ENCODE results near the gene ANKRD24.

The ANKRD24 gene

DNA sequence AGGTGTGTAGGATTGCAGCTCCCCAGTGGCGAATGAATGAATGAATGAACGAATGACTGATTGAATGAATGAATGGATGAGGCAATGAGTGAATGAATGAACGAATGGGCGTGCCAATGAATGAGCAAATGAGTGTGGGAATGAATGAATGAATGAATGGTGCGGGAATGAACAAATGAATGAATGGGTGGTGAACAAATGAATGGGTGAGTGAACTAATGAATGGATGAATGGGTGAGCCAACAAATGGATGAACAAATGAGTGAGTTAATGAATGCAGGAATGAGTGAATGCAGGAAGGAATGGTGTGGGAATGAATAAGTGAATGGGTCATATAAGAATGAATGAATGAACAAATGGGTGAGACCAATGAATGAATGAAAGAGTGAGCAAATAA, 14.7 kb downstream of the ANKRD24 start:
- peaks cover 20% of the 10 kb centered on the region for H3K27me3 ChIP-seq (replicated peaks; ENCODE audit: control insufficient read depth, insufficient read depth, low read length, poor library complexity, severe bottlenecking)
- no peak overlapping the region for H3K4me3 ChIP-seq (ENCODE audit: insufficient read depth, low read depth, low read length, poor library complexity, severe bottlenecking)
- H3K36me3 ChIP-seq (ENCODE audit: control insufficient read depth, insufficient read depth, low read length): no peaks in the 10 kb centered on the region
- no peak overlapping the region for H3K27ac ChIP-seq (ENCODE audit: insufficient read depth, low read length, poor library complexity, severe bottlenecking)
- no peaks in the 10 kb centered on the region for H3K9me3 ChIP-seq (ENCODE audit: control insufficient read depth, low read length)
- no peak for DNase-seq
- H3K4me1 ChIP-seq (ENCODE audit: control insufficient read depth, insufficient read depth, low read length, poor library complexity, severe bottlenecking): no peaks in the 10 kb centered on the region

DNA sequence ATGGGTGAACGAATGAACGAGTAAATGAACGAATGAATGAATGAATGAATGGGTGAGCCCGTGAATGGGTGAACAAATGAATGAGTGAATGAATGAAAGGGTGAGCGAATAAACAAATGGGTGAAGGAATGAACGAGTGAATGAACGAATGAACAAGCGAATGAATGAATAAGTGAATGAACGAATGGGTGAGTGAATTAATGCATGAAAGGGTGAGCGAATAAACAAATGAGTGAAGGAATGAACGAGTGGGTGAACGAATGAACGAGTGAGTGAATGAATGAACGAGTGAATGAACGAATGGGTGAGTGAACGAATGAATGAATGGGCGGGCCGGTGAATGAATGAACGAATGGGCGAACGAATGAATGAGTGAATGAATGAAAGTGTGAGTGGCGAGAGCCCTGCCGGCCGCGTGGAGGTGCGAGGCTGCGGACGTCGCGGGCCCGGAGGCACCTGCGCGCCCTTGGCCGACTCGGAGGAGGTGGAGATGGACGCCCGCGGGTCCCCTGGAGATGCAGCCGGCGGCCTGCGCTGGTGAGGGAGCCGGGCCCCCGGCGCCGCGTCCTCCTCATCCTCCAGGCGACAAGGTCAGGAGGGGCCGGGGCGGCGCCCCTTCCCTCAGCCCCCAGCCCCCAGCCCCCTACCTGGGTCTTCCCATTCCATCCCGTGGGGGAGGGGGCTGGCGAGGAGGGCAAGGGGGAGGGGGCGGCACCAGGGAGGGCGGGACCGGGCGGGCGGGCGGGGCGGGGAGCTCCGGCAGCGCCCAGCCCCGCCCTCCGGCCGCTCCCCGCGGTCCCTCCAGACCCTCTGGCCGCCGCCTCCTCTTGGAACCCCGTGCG, 15.4 kb downstream of the ANKRD24 start:
- Histone ChIP-seq H3K36me3 (ENCODE audit: control insufficient read depth, insufficient read depth, low read length) (no peaks in the 10 kb centered on the region), H3K4me3 (ENCODE audit: insufficient read depth, low read depth, low read length, poor library complexity, severe bottlenecking) (no peak overlapping the region), H3K27ac (ENCODE audit: insufficient read depth, low read length, poor library complexity, severe bottlenecking) (no peak overlapping the region), H3K4me1 (ENCODE audit: control insufficient read depth, insufficient read depth, low read length, poor library complexity, severe bottlenecking) (no peaks in the 10 kb centered on the region), H3K9me3 (ENCODE audit: control insufficient read depth, low read length) (no peaks in the 10 kb centered on the region), H3K27me3 (replicated peaks; ENCODE audit: control insufficient read depth, insufficient read depth, low read length, poor library complexity, severe bottlenecking) (peaks cover 20% of the 10 kb centered on the region)
- DNase-seq: no peak

DNA sequence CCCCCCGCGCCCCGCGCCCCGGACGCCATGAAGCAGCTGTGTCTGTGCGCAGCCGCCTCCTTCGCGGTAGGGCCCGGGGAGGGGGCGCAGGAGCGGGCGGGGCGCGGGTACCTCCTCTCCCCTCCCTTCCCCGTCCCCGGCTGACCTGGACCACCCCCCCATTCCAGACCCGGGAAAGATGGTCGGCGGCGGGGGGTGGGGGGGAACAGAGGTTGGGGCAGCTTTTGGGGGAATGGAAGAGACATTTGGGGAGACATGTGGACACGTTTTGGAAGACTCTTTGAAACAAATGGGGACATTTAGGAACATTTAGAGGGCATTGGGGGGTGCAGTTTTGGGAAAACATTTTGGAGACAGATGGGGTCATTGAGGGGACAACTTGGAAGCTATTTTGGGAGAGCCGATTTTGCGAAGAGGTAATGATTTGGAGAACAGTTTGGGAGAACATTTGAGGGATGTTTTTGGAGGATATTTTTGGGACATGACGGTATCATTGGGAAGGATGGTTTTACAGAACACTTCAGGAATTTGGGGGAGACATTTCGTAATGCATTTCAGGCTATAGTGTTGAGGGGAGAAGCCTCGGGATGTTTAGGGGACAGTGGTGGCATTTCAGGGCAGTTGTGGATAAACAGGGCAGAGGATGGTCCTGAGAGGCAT, 16.1 kb downstream of the ANKRD24 start:
- H3K27ac ChIP-seq (ENCODE audit: insufficient read depth, low read length, poor library complexity, severe bottlenecking): no peak overlapping the region
- no peaks in the 10 kb centered on the region for H3K4me1 ChIP-seq (ENCODE audit: control insufficient read depth, insufficient read depth, low read length, poor library complexity, severe bottlenecking)
- H3K4me3 ChIP-seq (ENCODE audit: insufficient read depth, low read depth, low read length, poor library complexity, severe bottlenecking): no peak overlapping the region
- H3K9me3 ChIP-seq (ENCODE audit: control insufficient read depth, low read length): no peaks in the 10 kb centered on the region
- DNase-seq: no peak
- no peaks in the 10 kb centered on the region for H3K36me3 ChIP-seq (ENCODE audit: control insufficient read depth, insufficient read depth, low read length)
- peaks cover 20% of the 10 kb centered on the region for H3K27me3 ChIP-seq (replicated peaks; ENCODE audit: control insufficient read depth, insufficient read depth, low read length, poor library complexity, severe bottlenecking)

DNA sequence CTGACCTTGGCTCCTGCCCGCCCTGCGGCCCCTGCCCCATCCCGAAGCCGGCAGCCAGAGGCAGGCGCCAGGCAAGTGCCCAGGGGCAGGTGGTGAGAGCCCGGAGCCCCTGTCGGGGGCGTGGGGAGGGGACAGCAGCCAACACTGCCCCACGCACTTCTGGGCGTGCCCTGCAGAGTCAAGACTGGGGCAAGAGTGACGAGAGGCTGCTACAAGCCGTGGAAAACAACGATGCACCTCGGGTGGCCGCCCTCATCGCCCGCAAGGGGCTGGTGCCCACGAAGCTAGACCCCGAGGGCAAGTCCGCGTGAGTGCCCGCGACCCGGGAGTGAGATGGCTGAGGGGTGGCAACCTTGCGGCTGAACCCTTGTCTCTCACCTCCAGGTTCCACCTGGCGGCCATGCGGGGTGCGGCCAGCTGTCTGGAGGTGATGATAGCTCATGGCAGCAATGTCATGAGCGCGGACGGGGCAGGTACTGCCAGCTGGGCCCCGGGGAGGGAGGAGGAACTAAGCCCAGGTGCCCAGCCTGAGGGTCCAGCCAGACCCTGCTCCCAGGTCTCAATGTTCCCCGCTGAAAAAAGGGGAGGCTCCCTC, 17.3 kb downstream of the ANKRD24 start:
- no peak overlapping the region for H3K27ac ChIP-seq (ENCODE audit: insufficient read depth, low read length, poor library complexity, severe bottlenecking)
- no peak overlapping the region for H3K4me3 ChIP-seq (ENCODE audit: insufficient read depth, low read depth, low read length, poor library complexity, severe bottlenecking)
- H3K36me3 ChIP-seq (ENCODE audit: control insufficient read depth, insufficient read depth, low read length): no peaks in the 10 kb centered on the region
- no peak for DNase-seq
- no peaks in the 10 kb centered on the region for H3K9me3 ChIP-seq (ENCODE audit: control insufficient read depth, low read length)
- H3K27me3 ChIP-seq (replicated peaks; ENCODE audit: control insufficient read depth, insufficient read depth, low read length, poor library complexity, severe bottlenecking): peaks cover 20% of the 10 kb centered on the region
- H3K4me1 ChIP-seq (ENCODE audit: control insufficient read depth, insufficient read depth, low read length, poor library complexity, severe bottlenecking): no peaks in the 10 kb centered on the region

DNA sequence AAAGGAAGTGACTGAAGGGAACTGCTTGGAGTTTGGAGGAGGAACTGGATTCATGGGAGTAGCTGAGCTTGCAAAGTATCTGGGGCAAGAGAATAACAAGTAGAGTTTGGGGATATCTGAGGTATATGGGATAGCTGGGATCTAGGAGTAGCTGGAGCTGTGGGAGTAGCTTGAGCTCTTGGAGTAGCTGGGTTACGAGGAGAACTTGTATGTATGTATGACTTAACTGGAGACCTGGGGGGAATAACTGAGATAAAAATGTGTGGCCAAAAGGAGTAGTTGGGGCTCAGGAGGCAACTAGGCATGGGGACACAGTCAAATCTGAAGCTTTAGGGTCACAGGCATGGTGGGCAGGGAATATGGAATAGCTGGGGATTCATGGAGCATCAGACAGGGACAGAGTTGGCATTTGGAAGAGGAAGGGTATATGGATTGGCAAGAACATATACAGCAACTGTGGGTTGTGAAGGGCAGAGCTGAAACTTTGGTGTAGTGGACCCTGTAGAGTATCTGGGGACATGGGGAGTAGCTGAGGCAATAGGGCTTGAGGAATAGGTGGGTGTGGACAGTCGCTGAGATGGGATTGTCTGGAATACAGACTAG, 18.6 kb downstream of the ANKRD24 start:
- Histone ChIP-seq H3K9me3 (ENCODE audit: control insufficient read depth, low read length) (no peaks in the 10 kb centered on the region), H3K36me3 (ENCODE audit: control insufficient read depth, insufficient read depth, low read length) (no peaks in the 10 kb centered on the region), H3K27me3 (replicated peaks; ENCODE audit: control insufficient read depth, insufficient read depth, low read length, poor library complexity, severe bottlenecking) (peaks cover 15% of the 10 kb centered on the region), H3K27ac (ENCODE audit: insufficient read depth, low read length, poor library complexity, severe bottlenecking) (no peak overlapping the region), H3K4me1 (ENCODE audit: control insufficient read depth, insufficient read depth, low read length, poor library complexity, severe bottlenecking) (no peaks in the 10 kb centered on the region), H3K4me3 (ENCODE audit: insufficient read depth, low read depth, low read length, poor library complexity, severe bottlenecking) (no peak overlapping the region)
- DNase-seq: no peak

DNA sequence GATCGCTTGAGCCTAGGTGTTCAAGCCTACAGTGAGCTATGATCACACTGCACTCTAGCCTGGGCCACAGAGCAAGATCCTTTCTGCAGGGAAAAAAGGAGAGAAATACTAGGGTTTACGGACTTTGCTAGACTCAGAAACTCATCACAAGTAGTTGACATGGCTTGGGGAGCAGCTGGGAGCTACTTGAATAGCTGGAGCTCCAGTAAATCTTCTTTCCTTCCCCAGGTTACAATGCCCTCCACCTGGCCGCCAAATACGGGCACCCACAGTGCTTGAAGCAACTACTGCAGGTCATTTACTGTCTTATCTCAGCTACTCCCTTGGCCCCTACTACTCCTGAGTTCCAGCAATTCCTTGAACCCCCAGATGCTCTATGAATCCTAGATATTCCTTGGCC, 19.3 kb downstream of the ANKRD24 start:
- no peak overlapping the region for H3K27ac ChIP-seq (ENCODE audit: insufficient read depth, low read length, poor library complexity, severe bottlenecking)
- H3K27me3 ChIP-seq (replicated peaks; ENCODE audit: control insufficient read depth, insufficient read depth, low read length, poor library complexity, severe bottlenecking): peaks cover 13% of the 10 kb centered on the region
- no peaks in the 10 kb centered on the region for H3K9me3 ChIP-seq (ENCODE audit: control insufficient read depth, low read length)

DNA sequence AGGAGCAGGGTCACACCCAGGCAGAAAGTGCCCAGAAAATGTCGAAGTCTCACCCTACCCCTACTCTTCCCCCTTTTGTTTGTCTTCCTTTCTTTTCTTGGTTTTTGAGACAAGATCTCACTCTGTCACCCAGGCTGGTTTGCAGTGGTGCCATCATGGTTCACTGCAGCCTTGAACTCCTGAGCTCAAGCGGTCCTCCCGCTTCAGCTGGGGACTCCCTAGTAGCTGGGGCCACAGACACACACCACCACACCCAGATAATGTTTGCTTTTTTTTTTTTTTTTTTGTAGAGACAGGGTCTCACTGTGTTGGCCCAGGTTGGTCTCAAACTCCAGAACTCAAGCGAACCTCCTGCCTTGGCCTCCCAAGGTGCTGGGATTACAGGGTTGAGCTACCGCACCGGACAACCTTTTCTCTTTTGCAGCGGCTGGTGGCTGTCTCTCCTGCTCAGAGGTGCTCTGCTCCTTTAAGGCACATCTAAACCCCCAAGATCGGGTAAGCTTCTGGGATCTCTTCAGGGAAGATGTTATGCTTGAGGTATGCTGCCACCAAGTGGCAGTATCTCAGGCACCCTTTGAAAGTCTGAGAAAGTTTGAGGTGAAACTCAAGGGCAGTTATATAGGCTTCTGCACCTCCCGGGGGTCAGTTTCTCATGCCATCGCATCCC, 24.5 kb downstream of the ANKRD24 start:
- no peak for DNase-seq
- H3K36me3 ChIP-seq (ENCODE audit: control insufficient read depth, insufficient read depth, low read length): no peaks in the 10 kb centered on the region
- no peaks in the 10 kb centered on the region for H3K9me3 ChIP-seq (ENCODE audit: control insufficient read depth, low read length)
- H3K27ac ChIP-seq (ENCODE audit: insufficient read depth, low read length, poor library complexity, severe bottlenecking): no peak overlapping the region
- no peaks in the 10 kb centered on the region for H3K27me3 ChIP-seq (replicated peaks; ENCODE audit: control insufficient read depth, insufficient read depth, low read length, poor library complexity, severe bottlenecking)
- no peaks in the 10 kb centered on the region for H3K4me1 ChIP-seq (ENCODE audit: control insufficient read depth, insufficient read depth, low read length, poor library complexity, severe bottlenecking)
- no peak overlapping the region for H3K4me3 ChIP-seq (ENCODE audit: insufficient read depth, low read depth, low read length, poor library complexity, severe bottlenecking)

More for the DNA sequence above, 19.3 kb downstream of the ANKRD24 start:
- Histone ChIP-seq H3K4me1 (ENCODE audit: control insufficient read depth, insufficient read depth, low read length, poor library complexity, severe bottlenecking) (no peaks in the 10 kb centered on the region), H3K36me3 (ENCODE audit: control insufficient read depth, insufficient read depth, low read length) (no peaks in the 10 kb centered on the region), H3K4me3 (ENCODE audit: insufficient read depth, low read depth, low read length, poor library complexity, severe bottlenecking) (no peak overlapping the region)
- DNase-seq: no peak

DNA sequence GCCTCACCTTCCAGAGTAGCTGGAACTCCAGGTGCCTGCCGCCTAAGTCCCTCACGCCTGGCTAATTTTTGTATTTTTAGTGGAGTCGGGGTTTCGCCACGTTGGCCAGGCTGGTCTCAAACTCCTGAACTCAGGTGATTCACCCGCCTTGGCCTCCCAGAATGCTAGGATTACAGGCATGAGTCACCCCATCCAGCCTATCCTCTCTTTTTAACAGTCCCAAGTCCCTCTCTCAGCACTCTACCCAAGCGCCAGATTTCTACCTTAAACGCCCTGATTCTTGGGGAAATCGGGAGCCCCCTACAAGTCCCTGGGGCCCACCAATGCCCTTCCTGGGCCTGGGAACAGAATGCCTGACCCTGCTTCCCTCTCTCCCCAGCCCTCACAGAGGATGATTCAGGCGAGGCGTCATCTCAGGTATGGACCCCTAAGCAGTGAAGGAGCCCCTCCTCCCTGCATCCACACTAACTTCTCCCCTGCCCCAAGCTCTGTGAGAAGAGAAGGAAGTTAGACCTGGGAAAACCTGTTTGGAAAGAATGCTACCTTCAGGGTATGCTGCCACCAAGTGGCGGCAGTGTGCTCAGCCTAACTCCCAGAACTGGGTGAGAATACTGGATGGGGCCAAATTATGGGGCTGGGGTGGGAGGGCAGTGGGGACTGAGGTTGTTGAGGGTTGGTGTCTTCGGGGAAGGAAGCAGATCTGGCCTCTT, 26.1 kb downstream of the ANKRD24 start:
- H3K27me3 ChIP-seq (replicated peaks; ENCODE audit: control insufficient read depth, insufficient read depth, low read length, poor library complexity, severe bottlenecking): no peaks in the 10 kb centered on the region
- H3K4me3 ChIP-seq (ENCODE audit: insufficient read depth, low read depth, low read length, poor library complexity, severe bottlenecking): no peak overlapping the region
- no peak for DNase-seq
- no peaks in the 10 kb centered on the region for H3K9me3 ChIP-seq (ENCODE audit: control insufficient read depth, low read length)
- no peaks in the 10 kb centered on the region for H3K4me1 ChIP-seq (ENCODE audit: control insufficient read depth, insufficient read depth, low read length, poor library complexity, severe bottlenecking)
- no peak overlapping the region for H3K27ac ChIP-seq (ENCODE audit: insufficient read depth, low read length, poor library complexity, severe bottlenecking)
- no peaks in the 10 kb centered on the region for H3K36me3 ChIP-seq (ENCODE audit: control insufficient read depth, insufficient read depth, low read length)

DNA sequence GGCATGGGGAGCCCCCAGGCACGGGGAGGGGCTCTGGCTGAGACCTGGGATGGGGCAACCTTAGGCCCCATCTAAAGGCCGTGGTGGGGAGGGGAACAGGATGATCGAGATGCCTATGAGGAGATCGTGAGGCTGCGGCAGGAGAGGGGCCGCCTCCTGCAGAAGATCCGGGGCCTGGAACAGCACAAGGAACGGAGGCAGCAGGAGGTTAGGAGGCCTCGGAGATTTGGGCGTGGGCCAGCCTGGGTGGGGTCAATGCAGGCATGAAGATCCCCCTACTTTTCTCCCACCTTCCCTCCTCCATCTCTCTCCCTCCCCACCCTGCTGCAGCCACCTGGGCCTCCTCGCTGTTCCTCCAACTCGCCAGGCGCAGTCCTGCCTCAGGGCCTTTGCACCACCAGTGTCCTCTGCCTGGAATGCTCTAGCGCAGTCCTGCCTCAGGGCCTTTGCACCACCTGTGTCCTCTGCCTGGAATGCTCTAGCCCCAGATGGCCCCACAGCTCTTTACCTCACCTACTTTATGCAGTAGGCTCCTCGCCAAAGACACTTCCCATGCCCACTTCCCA, 27.8 kb downstream of the ANKRD24 start:
- Histone ChIP-seq H3K4me1 (ENCODE audit: control insufficient read depth, insufficient read depth, low read length, poor library complexity, severe bottlenecking) (peaks cover 4% of the 10 kb centered on the region), H3K9me3 (ENCODE audit: control insufficient read depth, low read length) (no peaks in the 10 kb centered on the region), H3K36me3 (ENCODE audit: control insufficient read depth, insufficient read depth, low read length) (no peaks in the 10 kb centered on the region), H3K27me3 (replicated peaks; ENCODE audit: control insufficient read depth, insufficient read depth, low read length, poor library complexity, severe bottlenecking) (no peaks in the 10 kb centered on the region), H3K27ac (ENCODE audit: insufficient read depth, low read length, poor library complexity, severe bottlenecking) (no peak overlapping the region), H3K4me3 (ENCODE audit: insufficient read depth, low read depth, low read length, poor library complexity, severe bottlenecking) (no peak overlapping the region)
- no peak for DNase-seq
